Bone marrow (tissue), 2 donors: Measurements from ENCODE around the gene OCSTAMP.

Experiments used
- DNase-seq, 2 donors: peaks; one replicate each; lab custom pipeline; 2025; lab: John Stamatoyannopoulos, UW

Gene OCSTAMP

DNA sequence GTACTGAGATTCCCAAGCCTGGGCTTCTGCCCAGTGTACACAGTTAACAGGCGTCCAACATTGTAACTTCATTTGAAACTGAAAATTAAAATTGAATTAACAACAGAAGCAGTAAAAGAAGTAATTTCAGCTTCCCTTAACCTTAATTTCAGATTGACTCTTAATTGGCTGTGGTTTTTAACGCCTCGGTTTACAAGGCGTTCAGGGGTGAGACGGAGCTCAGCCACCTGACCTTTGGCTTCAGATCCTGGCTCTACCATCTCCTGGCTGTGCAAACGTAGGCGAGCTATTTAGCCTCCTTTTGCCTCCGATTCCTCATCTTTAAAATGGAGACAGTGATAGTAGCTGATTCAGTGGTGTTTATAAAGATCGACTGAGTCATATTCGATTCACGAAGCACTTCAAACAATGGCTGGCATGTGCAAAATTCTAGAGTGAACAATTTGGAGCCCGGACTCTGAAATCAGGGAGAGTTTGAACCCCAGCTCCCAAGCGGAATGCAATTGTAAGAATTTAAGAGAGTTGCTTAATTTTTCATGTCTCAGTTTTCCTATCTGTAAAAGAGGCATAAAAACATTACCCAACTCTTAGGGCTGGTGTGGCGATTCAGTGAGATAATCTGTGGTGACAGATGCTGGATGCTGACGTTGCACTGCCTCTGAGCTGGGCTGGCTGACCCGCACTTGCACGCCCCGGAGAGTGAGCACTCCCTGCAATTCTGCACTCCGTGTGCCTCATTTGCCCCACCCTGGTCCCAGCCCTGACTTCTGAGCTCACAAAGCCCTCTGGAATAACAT lies 23.5 kb upstream of the OCSTAMP start:
- DNase-seq: no peak

DNA sequence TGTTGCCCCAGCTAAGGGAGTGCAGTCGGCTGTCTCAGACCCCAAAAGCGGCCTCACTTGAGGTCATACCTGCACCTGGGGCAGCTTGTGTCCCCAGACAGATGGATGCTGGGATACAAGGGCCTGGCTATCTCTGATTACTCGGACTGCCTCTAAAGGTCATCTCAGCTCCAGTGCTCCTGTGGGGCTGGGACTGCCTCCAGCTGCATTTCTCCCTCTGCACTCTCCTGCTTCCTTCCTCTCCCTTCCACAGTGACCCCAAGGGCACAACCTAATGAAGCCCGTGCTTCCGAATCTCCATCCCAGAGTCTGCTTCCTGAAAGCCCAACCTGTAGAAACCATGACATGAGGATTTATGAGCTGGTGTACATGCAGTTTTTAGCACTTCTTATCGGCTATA lies 22.8 kb upstream of the OCSTAMP start:
- no peak for DNase-seq

DNA sequence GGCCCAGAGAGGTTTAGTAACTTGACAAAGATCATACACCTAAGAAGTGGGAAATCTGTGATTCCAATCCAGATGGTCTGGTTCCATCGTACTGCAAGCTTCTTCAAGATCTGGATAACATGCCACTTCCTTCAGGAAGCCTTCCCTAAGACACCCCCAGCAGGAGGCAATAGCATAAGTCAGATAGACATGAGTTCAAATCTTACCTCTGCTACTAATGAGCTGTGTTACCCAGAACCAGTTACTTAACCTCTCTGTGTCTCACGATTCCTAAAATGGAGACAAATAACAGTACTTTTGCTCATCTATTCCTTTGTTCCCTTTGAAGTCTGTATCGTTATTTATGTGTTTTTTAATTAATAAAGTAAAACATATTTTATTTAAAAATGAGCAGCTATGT lies 22.3 kb upstream of the OCSTAMP start:
- DNase-seq: no peak

DNA sequence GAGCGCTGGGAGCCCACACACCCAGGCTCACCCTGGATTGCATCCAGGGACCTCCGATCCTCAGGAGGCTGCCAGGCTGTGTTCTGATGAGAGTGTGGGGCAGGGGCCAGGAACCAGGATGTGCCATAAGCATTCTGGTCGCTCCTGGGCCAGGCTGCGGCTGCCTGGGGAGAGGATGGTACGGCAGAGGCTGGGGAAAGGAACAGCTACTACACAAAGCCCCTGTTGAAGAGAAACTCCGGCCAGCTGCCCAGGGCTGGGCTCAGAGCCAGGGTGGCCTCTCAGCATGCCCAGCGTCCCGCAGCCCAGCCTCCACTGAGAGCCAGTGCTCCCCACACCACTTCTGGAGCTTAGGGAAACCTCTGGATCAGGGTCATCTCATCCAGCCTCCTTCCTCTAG lies 21.7 kb upstream of the OCSTAMP start:
- no peak for DNase-seq

DNA sequence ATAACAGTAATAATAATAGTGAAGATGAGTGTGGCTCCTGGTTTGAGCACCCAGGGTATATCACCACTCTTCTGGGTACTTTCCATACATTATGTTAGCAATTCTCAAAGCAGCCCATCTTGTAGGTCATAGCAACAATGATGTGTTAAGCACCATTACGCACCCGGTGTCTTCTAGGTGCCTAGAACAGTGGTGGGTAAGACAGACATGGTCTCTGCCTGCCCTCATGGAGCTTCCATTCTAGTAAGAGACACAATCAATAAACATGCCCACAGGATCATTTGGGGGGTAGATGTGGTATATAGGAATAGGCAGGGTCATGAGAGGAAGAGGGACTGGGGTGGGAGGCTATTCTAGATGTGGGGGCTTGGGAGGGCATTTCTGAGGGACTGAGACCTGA lies 21.0 kb upstream of the OCSTAMP start:
- no peak for DNase-seq

DNA sequence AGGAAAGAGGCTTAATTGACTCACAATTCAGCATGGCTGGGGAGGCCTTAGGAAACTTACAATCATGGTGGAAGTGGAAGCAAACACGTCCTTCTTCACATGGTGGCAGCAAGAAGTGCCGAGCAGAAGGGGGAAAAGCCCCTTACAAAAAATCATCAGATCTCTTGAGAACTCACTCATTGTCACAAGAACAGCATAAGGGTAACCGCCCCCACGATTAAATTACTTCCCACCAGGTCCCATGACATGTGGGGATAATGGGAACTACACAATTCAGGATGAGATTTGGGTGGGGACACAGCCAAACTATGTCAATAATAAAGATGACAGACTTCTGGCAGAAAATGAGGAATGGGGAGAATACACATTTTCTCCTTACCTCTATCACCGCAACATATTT lies 20.5 kb upstream of the OCSTAMP start:
- no peak for DNase-seq

DNA sequence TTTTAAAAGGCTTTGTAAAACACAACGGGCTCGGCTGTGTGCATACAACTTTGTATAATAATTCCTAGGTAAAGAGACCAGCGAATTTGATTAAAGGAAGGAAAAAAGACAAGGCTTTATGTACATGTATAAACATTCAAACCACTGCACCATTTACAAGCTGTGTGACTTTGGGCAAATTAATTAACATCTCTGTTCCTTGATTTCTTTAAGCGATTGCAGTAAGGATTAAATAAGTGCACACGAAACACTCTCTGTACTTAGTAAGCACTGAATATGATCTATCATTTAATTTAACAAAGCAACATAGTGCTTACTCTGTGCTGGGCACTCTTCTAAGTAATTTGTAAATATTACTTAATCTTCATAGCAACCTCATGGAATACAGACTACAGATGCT lies 19.5 kb upstream of the OCSTAMP start:
- no peak for DNase-seq

DNA sequence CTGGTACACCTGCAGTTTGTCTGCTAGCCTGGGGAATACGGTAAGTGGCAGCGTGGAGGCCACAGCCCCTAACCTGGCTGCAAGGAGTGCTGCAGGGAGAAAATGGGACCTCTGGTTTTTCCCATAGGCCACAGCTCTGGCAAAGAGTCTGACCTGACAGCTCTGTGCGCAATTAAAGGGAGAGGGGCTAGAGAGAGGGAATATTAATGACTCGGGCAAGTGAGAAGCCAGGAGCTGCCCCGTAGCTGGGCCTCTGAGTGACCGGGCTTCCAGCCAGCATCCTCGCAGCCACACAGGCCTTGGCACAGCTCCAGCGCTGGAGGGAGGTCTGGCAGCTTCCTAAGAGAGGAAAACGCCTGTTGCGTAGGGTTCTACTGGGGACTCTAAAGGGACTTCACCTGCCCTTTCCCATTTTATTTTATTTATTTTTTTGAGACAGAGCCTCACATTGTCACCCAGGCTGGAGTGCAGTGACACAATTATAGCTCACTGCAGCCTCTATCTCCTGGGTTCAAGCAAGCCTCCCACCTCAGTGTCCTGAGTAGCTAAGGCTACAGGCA lies 18.2 kb upstream of the OCSTAMP start:
- DNase-seq: no peak

DNA sequence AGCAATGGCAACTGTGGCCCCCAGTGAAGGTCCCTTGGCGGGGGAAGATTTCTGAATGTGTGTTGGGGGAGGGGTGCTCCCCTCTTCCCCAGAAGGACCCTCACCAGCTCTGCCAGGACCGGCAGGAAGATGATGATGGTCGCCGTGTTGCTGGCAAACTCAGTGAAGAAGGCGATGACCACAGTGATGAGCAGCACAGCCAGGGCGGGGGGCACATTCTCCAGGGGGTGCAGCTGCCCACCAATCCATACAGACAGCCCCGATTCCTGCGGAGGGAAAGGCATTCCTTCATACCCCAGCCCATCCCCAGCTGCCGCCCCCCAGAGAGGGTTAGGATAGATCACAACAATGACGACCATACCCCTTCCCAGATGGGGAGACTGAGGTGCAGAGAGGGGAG lies 15.7 kb upstream of the OCSTAMP start:
- DNase-seq: no peak

DNA sequence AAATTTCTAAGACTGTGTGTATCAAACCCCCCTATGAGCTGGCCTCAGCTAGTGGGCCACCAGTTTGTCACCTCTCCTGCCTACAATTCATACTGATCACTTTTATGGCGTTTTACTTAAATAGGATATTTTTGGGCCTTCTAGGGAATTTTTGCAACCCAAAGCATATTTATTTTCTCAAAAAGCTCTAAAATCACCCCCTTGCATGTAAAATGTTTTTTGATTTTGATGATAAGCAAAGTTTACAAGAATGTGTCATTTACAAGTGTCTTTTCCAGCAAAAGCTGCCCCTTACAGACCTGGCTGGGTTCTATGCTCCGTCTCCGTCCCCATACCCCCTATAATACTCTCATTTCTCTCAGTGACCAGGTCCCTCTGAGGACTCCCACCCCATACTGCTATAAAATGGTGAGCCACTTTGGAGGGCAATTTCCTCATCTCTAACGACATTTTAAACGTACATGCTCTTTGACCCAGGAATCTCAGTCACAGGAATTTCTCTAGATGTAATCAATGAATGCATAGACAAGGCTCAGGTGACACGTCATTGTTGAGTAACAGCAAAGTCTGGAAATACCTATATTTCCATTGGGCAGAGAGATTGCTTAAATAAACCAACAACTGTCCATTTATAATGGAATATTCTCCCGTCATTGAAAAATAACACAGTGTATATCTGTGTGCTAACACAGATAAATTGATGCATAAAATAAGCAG lies 13.9 kb upstream of the OCSTAMP start:
- DNase-seq: no peak

DNA sequence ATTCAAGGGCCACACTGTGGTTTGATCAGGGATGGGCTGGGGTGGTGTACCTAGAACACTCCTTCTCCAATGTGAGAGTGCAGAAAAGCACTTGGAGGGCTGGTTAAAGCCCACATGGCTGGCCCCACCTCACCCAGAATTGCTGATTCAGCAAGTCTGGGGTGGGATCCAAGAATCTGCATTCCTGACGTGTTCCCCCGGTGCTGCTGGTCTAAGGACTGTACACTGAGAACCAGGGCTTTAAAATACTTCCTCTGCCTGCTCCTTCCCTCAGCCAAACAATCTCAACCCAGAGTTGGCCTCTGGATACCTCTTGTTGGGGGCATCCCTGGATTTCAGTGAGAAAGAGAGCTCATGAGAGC lies 13.4 kb upstream of the OCSTAMP start:
- no peak for DNase-seq

DNA sequence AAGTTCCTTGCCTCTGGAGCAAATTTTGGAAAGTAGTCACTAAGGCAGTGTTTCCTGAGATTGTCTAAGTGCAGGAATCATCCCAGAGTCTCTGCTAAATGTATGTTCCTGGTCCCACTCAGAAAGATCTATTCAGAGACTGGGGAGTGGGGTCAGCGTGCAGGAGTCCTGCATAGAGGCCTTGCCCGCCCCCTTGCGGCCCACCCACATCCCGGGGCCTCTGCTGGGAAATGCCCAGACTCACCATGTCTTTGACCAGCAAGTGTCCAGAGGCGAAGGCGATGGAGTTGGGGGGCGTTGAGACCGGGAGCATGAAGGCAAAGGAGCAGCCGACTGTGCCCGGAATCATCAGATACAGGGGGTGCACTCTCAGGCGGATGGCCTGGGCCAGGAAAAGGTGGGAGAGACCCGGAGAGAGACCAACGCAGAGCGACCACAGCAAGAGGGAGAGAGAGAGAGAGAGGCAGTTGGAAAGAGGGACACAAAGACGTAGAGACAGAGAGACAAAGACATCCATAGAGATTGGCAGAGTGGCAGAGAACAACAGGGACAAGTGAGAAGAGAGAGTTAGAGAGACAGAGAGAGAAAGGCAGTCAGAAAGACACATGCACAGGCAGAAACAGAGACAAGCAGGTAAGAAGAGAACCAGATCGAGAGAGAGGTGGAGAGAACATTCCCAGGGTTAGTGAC lies 12.9 kb upstream of the OCSTAMP start:
- DNase-seq: no peak

DNA sequence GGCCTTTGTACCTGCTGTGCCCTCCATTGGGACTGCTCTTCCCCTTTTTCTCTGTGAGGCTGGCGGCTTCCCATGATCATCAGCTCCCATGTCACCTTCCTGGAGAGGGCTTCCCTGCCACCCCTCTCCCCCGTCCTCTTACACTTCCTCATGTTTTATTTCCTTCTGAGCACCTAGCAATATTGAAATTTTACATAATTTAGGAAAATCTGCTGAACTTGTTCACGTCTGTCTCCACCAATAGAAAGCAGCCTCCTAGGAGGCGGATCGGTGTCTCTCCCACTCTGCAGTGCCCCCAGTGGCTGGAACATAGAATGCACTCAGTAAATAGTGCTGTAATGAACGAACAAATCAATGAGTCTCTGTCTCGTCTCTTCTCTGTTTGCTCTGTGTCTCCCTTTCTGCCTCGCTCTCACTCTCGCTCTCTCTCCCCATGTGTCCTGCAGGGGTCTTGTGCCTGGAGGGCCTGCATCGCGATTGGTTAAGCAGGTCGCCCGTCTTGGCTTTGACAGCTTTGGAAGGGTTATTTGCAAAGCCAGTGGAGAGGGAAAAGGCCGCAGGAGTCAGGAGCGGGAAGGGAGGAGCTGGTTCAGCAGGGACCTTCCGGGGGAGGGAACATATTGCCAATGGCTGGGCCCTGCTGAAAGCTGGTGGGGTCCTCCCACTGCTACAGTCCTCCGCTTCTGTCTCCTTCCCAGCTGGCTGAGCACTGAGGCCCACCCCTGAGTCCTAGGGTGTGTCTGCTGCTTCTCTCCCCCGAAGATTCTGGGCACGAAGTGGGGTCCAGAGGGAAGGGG lies 12.1 kb upstream of the OCSTAMP start:
- DNase-seq: peak in 1 of 2 donors; percentile 36

DNA sequence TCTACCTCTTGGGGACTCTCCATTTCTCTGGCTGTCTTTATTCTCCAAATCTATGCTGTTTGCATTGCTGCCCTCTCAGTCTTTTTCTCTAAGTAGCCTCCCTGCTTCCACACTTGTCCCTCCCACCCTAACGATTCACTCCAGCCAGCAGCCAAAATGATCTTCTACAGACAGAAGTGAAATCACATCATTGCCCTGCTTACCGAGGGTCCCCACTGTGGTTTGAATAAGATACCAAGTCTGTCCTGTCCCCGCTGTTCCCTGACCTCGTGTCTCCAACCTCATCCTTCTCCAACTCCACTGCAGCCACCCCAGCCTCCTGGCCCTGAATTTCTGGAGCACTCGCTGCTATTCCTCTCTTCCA lies 11.5 kb upstream of the OCSTAMP start:
- DNase-seq: no peak

DNA sequence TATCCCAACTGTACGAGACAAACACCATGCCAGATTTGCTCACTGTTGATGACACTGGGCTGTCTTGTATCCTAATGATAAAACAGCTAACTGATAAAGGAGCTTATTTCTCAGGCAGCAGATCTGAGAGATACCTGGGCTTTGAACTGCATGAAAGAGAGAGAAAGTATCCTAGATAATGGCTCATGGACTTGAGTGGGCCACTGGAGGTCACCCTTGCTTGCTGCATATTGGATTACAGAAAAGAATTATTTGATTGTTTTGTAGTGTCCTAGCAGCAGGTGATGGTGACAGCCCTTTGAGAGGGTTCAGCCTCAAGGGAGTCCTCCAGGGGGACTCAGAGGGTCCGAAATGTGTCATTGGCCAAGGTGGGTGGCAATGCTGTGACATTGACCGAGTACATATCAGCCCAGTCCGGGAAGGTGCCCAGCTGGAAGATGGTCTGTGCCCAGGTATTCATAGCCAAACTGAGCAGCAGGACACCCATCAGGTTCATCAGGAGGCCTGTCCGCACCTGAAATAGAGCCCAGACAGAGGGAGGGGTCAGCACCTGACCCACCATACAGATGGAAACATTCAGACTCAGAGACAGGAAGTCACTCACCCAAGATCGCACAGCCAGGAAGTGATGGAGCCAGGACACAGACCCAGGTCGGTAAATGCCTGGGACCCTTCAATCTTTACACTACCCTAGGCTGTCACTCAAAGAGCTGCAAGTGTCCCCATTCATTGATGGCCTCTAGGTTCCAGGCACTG lies 9.4 kb upstream of the OCSTAMP start:
- DNase-seq: no peak

DNA sequence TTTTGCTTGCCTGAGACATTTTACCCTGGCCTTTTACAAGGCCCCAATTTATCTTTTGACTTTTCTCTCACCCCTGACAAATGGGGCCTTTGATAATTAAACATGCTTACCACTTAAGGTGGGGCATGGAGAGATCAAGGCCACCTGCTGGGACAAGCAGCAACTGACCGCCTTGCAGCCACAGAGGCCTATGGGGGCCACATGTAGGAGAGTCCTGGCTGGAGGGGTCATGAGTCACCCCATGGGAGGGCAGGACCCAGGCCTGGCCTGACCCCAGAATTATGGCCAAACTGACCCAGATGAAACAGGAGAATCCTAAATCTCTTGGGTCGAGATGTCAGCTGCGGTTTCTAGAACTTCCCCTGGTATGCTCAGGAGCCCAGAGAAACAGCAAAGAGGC lies 8.5 kb upstream of the OCSTAMP start:
- DNase-seq: no peak

DNA sequence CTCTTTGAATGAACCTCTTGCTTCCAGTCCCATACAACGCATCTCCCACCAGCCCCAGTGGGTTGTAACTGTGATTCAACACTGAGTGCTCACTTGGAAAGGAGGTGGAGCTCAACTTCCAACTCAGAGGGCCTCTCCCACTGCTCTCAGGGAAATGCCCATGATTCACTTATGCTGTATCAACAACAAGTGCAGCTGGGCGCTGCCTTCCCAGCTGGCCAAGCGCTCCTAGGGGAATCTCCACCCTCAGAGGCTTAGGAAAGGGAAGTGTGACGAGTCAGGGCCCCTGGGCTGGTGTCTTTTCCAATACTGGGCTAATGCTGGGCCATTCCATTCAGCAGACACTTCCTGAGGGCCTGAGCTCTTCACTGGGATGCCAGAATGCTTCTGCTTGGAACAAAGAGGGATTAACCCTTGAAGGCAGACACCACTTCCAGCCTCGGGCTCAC lies 8.1 kb upstream of the OCSTAMP start:
- DNase-seq: no peak

DNA sequence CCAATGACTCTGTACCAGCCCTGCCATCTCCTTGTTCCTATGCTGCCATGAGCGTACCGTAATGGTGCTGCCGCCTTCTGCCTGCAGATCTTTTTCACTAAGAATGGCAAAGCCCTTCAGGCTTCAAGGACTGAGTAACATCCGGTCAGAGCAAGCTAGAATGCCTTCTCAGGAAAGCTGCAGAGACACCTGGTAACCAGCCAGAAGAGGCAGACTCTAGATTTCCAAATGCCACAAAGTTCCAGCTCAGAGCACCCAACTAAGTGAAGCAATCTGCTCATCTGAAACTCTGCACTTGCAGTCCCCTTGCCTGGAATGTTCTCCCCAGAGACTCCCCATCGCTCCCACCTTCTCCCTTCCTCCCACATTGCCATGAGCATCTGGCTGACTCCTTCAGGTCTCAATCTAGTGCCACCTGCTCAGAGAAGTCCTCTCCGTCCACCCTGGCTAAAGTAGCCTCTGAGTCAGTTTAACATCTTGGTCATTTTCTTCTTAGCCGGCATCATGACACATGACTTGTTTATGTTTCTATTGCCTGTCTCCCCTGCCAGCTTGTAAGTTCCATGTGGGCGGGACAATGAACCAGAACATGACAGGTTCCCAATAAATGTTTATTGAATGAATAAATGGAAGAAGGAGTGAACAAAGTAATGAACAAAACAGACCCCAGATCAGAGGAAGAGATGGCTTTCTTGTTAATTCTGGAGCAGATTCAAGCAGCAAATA lies 6.9 kb upstream of the OCSTAMP start:
- DNase-seq: no peak

DNA sequence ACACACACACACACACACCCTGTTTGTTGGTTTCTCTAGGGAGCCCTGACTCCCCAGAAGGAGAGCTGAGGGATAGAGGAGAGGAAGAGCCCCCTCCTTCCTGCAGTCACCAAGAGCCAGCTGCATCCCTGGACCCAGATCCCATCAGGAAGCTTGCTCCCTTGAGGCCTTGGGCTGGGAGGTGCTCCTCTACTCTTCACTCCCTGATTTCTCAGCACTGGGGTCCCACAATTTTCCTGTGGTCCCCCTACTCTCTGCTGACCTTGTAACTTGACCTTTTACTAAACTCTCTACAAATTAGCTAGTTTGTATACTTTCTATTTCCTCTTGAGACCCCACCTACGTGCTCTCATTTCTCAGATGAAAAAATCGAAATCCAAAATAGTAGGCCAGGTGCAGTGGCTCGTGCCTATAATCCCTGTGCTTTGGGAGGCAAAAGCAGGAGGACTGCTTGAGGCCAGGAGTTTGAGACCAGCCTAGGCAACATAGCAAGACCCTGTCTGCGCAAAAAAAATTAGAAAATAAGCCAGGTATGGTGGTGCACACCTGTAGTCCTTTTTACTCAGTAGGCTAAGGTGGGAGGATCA lies 5.0 kb upstream of the OCSTAMP start:
- no peak for DNase-seq

DNA sequence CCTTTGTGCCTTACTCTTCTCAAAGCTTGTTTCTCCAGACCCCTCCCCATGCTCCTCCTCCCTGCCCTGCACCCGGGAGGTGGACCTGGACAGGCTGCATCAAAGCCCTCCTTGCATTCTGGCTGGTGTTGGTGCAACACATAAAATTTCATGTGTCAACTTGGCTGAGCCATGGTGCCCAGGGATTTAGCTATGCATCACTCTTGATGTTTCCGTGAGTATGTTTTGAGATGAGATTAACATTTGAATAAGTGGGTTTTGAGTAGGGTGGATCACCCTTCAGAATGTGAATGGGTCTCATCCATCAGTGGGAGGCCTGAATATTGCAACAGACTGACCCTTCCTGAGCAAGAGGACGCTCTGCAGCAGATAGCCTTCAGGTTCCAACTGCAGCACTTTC lies 4.4 kb upstream of the OCSTAMP start:
- no peak for DNase-seq
